Measurements from ENCODE around the gene EEFSEC. TPM values are rescaled to one million over a fixed set of nuclear protein-coding genes. Genes with fewer than 3 reads are reported as not detected.

EEFSEC gene
- total RNA-seq, 1 donor from 2014 or later: 6.1 TPM

GRCh38 chr3:128430731-128431130, 277.4 kb downstream of the EEFSEC start:
- FAIRE-seq: no peak
- peaks cover 73% of the 10 kb centered on the region for H3K27me3 Mint-ChIP-seq (ENCODE audit: low read depth, unreplicated experiment)

GRCh38 chr3:128431803-128432300, 278.6 kb downstream of the EEFSEC start:
- no peak overlapping the region for H3K4me3 ChIP-seq (ENCODE audit: insufficient read depth, low read depth, low read length)
- peaks cover 2% of the 10 kb centered on the region for H3K4me1 Mint-ChIP-seq (ENCODE audit: low read depth, unreplicated experiment)
- H3K9ac ChIP-seq (ENCODE audit: low read length): no peak overlapping the region
- H3K27me3 Mint-ChIP-seq (ENCODE audit: low read depth, unreplicated experiment): peaks cover 84% of the 10 kb centered on the region
- no peaks in the 10 kb centered on the region for H3K36me3 Mint-ChIP-seq (ENCODE audit: low read depth, unreplicated experiment)
- H3K27ac Mint-ChIP-seq (ENCODE audit: unreplicated experiment): no peak overlapping the region
- peaks cover 58% of the 10 kb centered on the region for H3K27me3 ChIP-seq (ENCODE audit: insufficient read depth, low read length)
- H3K36me3 ChIP-seq (ENCODE audit: insufficient read depth, low read length): no peaks in the 10 kb centered on the region
- H3K4me3 Mint-ChIP-seq (ENCODE audit: unreplicated experiment): peak overlapping the region; percentile 52
- H3K4me2 ChIP-seq (ENCODE audit: low read length): no peak overlapping the region
- H3K9me3 Mint-ChIP-seq (ENCODE audit: unreplicated experiment): peaks cover 5% of the 10 kb centered on the region
- no peak overlapping the region for H2AFZ ChIP-seq (ENCODE audit: low read depth, low read length)
- no peaks in the 10 kb centered on the region for H3K9me3 ChIP-seq (ENCODE audit: insufficient read depth, low read depth, low read length)
- no peak for DNase-seq (ENCODE audit: low read depth)
- TF ChIP-seq CTCF (IDR thresholded peaks at IDR 0.05; ENCODE audit: insufficient read depth, low read depth, low read length): no peak
- no peak for TF ChIP-seq EZH2 (IDR thresholded peaks at IDR 0.05; ENCODE audit: insufficient read depth, low read length)
- H4K20me1 ChIP-seq (ENCODE audit: insufficient read depth, low read length): no peaks in the 10 kb centered on the region
- no peak overlapping the region for H3K27ac ChIP-seq (ENCODE audit: low read depth, low read length)
- H3K4me1 ChIP-seq (ENCODE audit: insufficient read depth, low read length): no peaks in the 10 kb centered on the region
- H3K79me2 ChIP-seq (ENCODE audit: insufficient read depth, low read length): no peaks in the 10 kb centered on the region
- no peak for FAIRE-seq

More at GRCh38 chr3:128430731-128431130, 277.4 kb downstream of the EEFSEC start:
- Histone ChIP-seq H2AFZ (ENCODE audit: low read depth, low read length) (no peak overlapping the region), H3K27me3 (ENCODE audit: insufficient read depth, low read length) (peaks cover 56% of the 10 kb centered on the region), H3K9me3 (ENCODE audit: insufficient read depth, low read depth, low read length) (no peaks in the 10 kb centered on the region), H3K79me2 (ENCODE audit: insufficient read depth, low read length) (no peaks in the 10 kb centered on the region), H3K4me1 (ENCODE audit: insufficient read depth, low read length) (no peaks in the 10 kb centered on the region), H3K36me3 (ENCODE audit: insufficient read depth, low read length) (no peaks in the 10 kb centered on the region), H3K9ac (ENCODE audit: low read length) (no peak overlapping the region), H4K20me1 (ENCODE audit: insufficient read depth, low read length) (no peaks in the 10 kb centered on the region), H3K4me3 (ENCODE audit: insufficient read depth, low read depth, low read length) (no peak overlapping the region), H3K4me2 (ENCODE audit: low read length) (no peak overlapping the region), H3K27ac (ENCODE audit: low read depth, low read length) (no peak overlapping the region)
- Mint-ChIP-seq H3K36me3 (ENCODE audit: low read depth, unreplicated experiment) (no peaks in the 10 kb centered on the region), H3K9me3 (ENCODE audit: unreplicated experiment) (no peaks in the 10 kb centered on the region), H3K4me3 (ENCODE audit: unreplicated experiment) (no peak overlapping the region), H3K27ac (ENCODE audit: unreplicated experiment) (no peak overlapping the region), H3K4me1 (ENCODE audit: low read depth, unreplicated experiment) (no peaks in the 10 kb centered on the region)
- DNase-seq (ENCODE audit: low read depth): no peak
- TF ChIP-seq EZH2 (IDR thresholded peaks at IDR 0.05; ENCODE audit: insufficient read depth, low read length): peak; percentile 52
- TF ChIP-seq CTCF (IDR thresholded peaks at IDR 0.05; ENCODE audit: insufficient read depth, low read depth, low read length): no peak

- DNase-seq (ENCODE audit: low read depth) (no peak), FAIRE-seq (no peak)
- Mint-ChIP-seq H3K4me1 (ENCODE audit: low read depth, unreplicated experiment) (peaks cover 2% of the 10 kb centered on the region), H3K4me3 (ENCODE audit: unreplicated experiment) (peak overlapping the region; percentile 52), H3K9me3 (ENCODE audit: unreplicated experiment) (peaks cover 5% of the 10 kb centered on the region), H3K27me3 (ENCODE audit: low read depth, unreplicated experiment) (peaks cover 84% of the 10 kb centered on the region), H3K27ac (ENCODE audit: unreplicated experiment) (no peak overlapping the region), H3K36me3 (ENCODE audit: low read depth, unreplicated experiment) (no peaks in the 10 kb centered on the region)
- Histone ChIP-seq H3K79me2 (ENCODE audit: insufficient read depth, low read length) (no peaks in the 10 kb centered on the region), H3K27me3 (ENCODE audit: insufficient read depth, low read length) (peaks cover 53% of the 10 kb centered on the region), H3K4me3 (ENCODE audit: insufficient read depth, low read depth, low read length) (no peak overlapping the region), H3K4me1 (ENCODE audit: insufficient read depth, low read length) (no peaks in the 10 kb centered on the region), H3K4me2 (ENCODE audit: low read length) (peak overlapping the region; percentile 35), H2AFZ (ENCODE audit: low read depth, low read length) (no peak overlapping the region), H3K9me3 (ENCODE audit: insufficient read depth, low read depth, low read length) (no peaks in the 10 kb centered on the region), H3K36me3 (ENCODE audit: insufficient read depth, low read length) (no peaks in the 10 kb centered on the region), H3K27ac (ENCODE audit: low read depth, low read length) (no peak overlapping the region), H3K9ac (ENCODE audit: low read length) (no peak overlapping the region), H4K20me1 (ENCODE audit: insufficient read depth, low read length) (no peaks in the 10 kb centered on the region)
- TF ChIP-seq EZH2 (IDR thresholded peaks at IDR 0.05; ENCODE audit: insufficient read depth, low read length) (peak; percentile 88), CTCF (IDR thresholded peaks at IDR 0.05; ENCODE audit: insufficient read depth, low read depth, low read length) (no peak)
Measured at GRCh38 chr3:128432301-128432970, 279.2 kb downstream of the EEFSEC start.
